Ovary (tissue), 3 donors: Measurements from ENCODE around the gene FAM131C.

ENCODE experiments used
- EP300 ChIP-seq: sonication (generic); formaldehyde crosslinking; IDR thresholded peaks from one replicate; pipeline ENCODE4 v1.6.1; 2017; ENCODE audit warnings: antibody characterized with exemption
- POLR2A ChIP-seq: fragments of 450-650 bp; IDR thresholded peaks from one replicate; pipeline ENCODE4 v1.6.1; 2017; ENCODE audit warnings: antibody characterized with exemption, mild to moderate bottlenecking, moderate library complexity
- TF ChIP-seq, protein P1 (sequence below), 3 donors: fragments of 450-650 bp in 2 of 3; fragments of 200-600 bp in 1 of 3; IDR thresholded peaks; one replicate each; pipeline versions ENCODE4 v1.5.1 to v1.8.0; 2016 to 2022; ENCODE audit warnings: antibody characterized with exemption in 3 of 3, mild to moderate bottlenecking in 1 of 3
- donor health status: DM: no; HTN: no; CAD: no.

DNA sequence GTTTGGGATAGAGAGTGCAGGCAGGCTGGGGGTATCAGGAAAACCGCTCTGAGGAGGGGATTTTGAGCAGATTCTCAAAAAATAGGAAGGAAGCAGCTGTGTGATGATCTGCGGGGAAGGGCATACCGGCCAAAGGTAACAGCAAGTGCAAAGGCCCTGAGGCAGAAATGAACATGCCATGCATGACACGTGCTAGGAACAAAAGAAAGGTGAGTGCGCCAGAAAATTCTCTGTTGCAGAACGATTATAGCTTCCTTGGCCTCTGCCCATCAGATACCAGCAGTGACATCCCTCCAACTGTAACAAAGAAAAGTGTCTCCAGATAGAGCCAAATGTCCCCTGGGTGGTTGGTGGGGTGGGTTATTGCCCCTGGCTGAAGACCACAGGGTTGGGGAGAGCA is 37.0 kb upstream of the FAM131C start:
- TF ChIP-seq POLR2A: no peak
- TF ChIP-seq, protein P1, sequence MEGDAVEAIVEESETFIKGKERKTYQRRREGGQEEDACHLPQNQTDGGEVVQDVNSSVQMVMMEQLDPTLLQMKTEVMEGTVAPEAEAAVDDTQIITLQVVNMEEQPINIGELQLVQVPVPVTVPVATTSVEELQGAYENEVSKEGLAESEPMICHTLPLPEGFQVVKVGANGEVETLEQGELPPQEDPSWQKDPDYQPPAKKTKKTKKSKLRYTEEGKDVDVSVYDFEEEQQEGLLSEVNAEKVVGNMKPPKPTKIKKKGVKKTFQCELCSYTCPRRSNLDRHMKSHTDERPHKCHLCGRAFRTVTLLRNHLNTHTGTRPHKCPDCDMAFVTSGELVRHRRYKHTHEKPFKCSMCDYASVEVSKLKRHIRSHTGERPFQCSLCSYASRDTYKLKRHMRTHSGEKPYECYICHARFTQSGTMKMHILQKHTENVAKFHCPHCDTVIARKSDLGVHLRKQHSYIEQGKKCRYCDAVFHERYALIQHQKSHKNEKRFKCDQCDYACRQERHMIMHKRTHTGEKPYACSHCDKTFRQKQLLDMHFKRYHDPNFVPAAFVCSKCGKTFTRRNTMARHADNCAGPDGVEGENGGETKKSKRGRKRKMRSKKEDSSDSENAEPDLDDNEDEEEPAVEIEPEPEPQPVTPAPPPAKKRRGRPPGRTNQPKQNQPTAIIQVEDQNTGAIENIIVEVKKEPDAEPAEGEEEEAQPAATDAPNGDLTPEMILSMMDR (IDR thresholded peaks at IDR 0.05): no peak
- no peak for TF ChIP-seq EP300
